ENCODE results near the gene SNX33.
"Not testable (repeated sequence)": the region's sequence is repeated elsewhere in the genome, so short reads cannot be mapped to it uniquely, and the experiment has no call there.

Gene SNX33

DNA sequence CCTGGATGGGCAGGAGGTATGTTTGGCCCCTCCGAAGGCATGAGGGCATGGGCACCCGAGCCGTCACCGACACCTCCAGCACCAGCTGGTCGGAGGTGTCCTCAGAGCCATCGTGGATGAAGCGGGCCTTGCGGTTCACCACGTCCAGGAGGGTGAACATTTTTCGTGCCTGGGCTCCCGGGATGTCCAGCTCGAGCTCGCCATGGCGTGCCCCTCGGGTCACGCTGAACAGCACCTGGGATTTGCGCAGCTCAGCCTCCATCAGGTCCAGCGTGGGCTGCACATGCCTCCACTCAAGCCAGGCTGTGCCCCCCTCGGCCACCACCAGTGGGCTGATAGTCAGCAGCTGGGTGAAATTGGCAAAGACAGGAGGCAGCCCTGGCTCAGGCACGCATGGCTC lies 41.7 kb downstream of the SNX33 start:
- H3K27ac ChIP-seq (ENCODE audit: low read depth, low read length); H3K4me3 ChIP-seq (ENCODE audit: low read depth, low read length); H3K36me3 ChIP-seq (ENCODE audit: control insufficient read depth, insufficient read depth, low read length); H3K9me3 ChIP-seq (ENCODE audit: control insufficient read depth, insufficient read depth, low read length); H3K27me3 ChIP-seq (ENCODE audit: control insufficient read depth, insufficient read depth, low read length); H3K9ac ChIP-seq (ENCODE audit: low read depth, low read length): not testable (repeated sequence)
- H3K4me1 ChIP-seq (ENCODE audit: control insufficient read depth, insufficient read depth, low read length): peaks cover 10% of the 10 kb centered on the region

DNA sequence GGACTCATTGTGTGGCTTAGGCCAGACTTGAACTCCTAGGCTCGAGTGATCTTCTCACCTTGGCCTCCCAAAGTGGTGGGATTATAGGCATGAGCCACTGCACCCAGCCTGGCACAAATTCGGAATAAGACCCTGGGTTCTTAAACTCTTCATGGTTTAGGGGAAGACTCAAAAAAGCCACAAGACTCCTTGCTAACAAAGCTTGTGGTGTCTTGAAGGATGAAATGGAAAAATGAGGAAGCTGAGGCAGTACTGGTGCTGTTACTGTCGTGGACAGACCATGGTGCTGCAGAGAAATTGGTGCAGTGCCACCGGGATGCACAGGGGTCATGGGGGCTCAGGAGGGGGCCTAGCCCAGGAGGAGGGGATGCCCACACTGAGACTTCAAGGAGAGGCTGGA lies 44.6 kb downstream of the SNX33 start:
- H3K9me3 ChIP-seq (ENCODE audit: control insufficient read depth, insufficient read depth, low read length); H3K27ac ChIP-seq (ENCODE audit: low read depth, low read length); H3K4me3 ChIP-seq (ENCODE audit: low read depth, low read length); H3K9ac ChIP-seq (ENCODE audit: low read depth, low read length); H3K36me3 ChIP-seq (ENCODE audit: control insufficient read depth, insufficient read depth, low read length); H3K27me3 ChIP-seq (ENCODE audit: control insufficient read depth, insufficient read depth, low read length): not testable (repeated sequence)
- peaks cover 21% of the 10 kb centered on the region for H3K4me1 ChIP-seq (ENCODE audit: control insufficient read depth, insufficient read depth, low read length)

DNA sequence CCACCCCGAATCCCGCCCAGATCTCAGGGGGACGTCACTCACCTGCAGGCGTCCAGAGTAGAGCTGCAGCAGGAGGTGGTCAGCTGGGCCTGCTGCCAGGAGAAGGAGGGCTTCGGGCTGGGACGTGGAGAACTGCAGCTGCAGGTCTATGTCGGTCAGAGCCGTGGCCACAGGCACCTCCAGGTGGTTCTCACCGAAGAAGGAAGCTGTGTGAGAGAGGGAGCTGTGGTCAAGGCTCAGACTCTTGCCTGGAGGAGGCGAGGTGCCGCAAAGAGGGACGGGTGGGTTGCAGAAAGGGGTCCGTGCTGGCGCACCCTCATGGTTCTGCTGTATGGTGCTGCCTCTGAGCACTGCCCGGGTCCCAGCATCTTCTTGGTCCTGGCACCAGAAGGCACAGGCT lies 45.3 kb downstream of the SNX33 start:
- H3K9me3 ChIP-seq (ENCODE audit: control insufficient read depth, insufficient read depth, low read length); H3K27me3 ChIP-seq (ENCODE audit: control insufficient read depth, insufficient read depth, low read length); H3K27ac ChIP-seq (ENCODE audit: low read depth, low read length); H3K36me3 ChIP-seq (ENCODE audit: control insufficient read depth, insufficient read depth, low read length); H3K9ac ChIP-seq (ENCODE audit: low read depth, low read length); H3K4me3 ChIP-seq (ENCODE audit: low read depth, low read length): not testable (repeated sequence)
- H3K4me1 ChIP-seq (ENCODE audit: control insufficient read depth, insufficient read depth, low read length): peaks cover 21% of the 10 kb centered on the region

DNA sequence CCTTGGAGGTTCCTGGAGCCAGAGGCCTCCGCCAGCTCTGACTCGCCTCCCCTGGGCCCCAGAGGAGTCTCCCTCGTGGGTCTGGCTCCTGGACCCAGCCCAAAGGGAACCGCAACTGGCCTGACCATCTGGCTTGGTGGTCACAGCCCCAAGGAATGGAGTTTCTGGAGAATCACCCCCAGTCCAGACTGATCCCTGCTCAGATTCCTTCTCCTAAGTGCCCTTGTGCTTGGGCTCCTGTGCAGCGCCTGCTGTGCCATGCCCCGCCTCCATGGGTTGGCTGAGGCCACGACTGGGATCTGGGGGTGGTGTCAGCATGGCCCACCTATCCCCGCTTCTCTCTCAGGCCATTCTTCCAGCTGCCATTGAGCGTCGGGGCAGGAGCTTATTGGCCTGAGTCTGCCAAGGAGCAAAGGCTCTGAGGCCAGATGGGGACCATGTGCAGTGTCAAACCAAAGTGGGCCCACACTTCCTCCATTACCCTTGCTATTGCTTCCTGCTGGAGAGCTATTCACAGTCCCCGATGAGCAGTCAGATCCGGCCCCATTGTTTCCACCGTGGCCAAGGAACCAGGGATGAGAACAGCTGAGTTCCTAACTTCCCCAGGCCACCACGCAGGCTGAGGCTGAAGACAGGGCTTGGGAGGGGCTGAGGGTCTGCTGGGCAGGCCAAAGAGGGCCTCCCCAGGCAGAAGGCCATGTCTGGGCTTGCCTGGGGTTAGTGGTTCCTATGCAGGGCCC lies 46.0 kb downstream of the SNX33 start:
- peaks cover 21% of the 10 kb centered on the region for H3K4me1 ChIP-seq (ENCODE audit: control insufficient read depth, insufficient read depth, low read length)
- H3K4me3 ChIP-seq (ENCODE audit: low read depth, low read length): no peak overlapping the region
- H3K27ac ChIP-seq (ENCODE audit: low read depth, low read length): peak overlapping the region; percentile 40
- H3K9me3 ChIP-seq (ENCODE audit: control insufficient read depth, insufficient read depth, low read length): no peaks in the 10 kb centered on the region
- H3K36me3 ChIP-seq (ENCODE audit: control insufficient read depth, insufficient read depth, low read length): no peaks in the 10 kb centered on the region
- no peaks in the 10 kb centered on the region for H3K27me3 ChIP-seq (ENCODE audit: control insufficient read depth, insufficient read depth, low read length)
- no peak overlapping the region for H3K9ac ChIP-seq (ENCODE audit: low read depth, low read length)

DNA sequence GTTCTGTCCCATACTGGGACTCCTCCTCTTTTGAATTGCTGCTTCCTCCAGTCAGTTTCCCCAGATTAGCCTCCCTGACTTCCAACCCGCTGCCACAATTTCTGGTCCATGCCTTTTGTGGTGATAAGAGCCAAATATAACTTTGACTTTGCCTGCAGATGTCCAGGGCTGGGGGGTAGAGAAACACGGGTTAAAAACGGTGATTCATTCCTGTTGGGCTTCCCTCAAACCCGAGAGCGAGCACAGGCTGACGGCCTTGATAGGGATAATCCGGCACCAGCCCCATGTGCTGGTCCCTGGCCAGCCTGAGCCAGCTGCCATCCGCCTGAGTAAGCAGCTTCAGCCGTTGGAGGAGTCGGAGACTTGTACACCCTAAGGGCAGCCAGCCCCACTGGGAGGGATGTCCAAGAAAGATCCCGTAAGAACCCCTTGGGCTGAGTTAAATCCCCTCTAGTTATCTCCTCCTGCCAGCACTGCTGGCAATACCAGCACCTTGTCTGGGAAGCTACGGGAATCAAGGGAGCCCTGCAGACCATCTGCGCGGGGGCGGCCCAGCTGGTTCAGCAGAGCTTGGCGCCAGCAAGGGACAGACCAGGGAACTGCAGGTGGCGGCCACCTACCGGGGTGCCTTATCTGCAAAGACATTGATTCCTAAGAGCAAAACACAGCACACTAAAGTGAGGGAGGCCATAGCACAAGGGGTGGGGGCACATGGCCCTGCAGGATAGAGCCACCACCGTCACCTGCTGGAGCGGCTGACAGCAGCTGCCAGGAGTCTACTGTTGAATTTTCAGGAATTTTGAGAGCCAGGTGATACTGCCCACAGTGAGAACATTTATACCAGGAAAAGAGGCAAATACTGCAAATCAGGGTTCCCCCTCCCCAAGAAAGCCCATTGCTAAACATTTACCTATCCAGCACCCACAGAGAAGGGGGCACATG lies 46.8 kb downstream of the SNX33 start:
- H3K9me3 ChIP-seq (ENCODE audit: control insufficient read depth, insufficient read depth, low read length): no peaks in the 10 kb centered on the region
- no peaks in the 10 kb centered on the region for H3K36me3 ChIP-seq (ENCODE audit: control insufficient read depth, insufficient read depth, low read length)
- H3K4me1 ChIP-seq (ENCODE audit: control insufficient read depth, insufficient read depth, low read length): peaks cover 21% of the 10 kb centered on the region
- H3K27ac ChIP-seq (ENCODE audit: low read depth, low read length): peak overlapping the region; percentile 40
- no peak overlapping the region for H3K9ac ChIP-seq (ENCODE audit: low read depth, low read length)
- H3K4me3 ChIP-seq (ENCODE audit: low read depth, low read length): no peak overlapping the region
- H3K27me3 ChIP-seq (ENCODE audit: control insufficient read depth, insufficient read depth, low read length): no peaks in the 10 kb centered on the region

DNA sequence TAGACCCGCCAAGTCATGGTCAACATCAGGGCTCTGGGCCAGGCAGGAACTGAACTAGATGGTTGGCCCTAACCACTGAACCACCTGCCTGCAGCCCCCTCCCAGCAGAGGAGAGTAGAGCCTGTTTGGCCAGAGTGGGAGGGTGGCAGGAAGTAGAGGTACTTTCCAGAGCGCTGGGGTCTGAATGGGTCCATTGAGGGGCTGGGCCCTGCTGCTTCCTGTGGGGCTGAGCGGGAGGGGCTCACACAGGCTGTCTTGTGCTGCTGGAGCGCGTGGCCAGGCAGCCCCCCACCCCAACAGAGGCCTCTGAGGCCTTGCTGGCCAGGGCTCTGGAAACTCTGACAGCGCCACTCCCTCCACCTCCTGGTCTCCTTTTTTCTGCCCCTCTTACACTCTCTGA lies 47.5 kb downstream of the SNX33 start:
- Histone ChIP-seq H3K9me3 (ENCODE audit: control insufficient read depth, insufficient read depth, low read length) (no peaks in the 10 kb centered on the region), H3K27me3 (ENCODE audit: control insufficient read depth, insufficient read depth, low read length) (no peaks in the 10 kb centered on the region), H3K36me3 (ENCODE audit: control insufficient read depth, insufficient read depth, low read length) (no peaks in the 10 kb centered on the region), H3K4me1 (ENCODE audit: control insufficient read depth, insufficient read depth, low read length) (peaks cover 21% of the 10 kb centered on the region), H3K4me3 (ENCODE audit: low read depth, low read length) (no peak overlapping the region), H3K9ac (ENCODE audit: low read depth, low read length) (no peak overlapping the region), H3K27ac (ENCODE audit: low read depth, low read length) (no peak overlapping the region)

DNA sequence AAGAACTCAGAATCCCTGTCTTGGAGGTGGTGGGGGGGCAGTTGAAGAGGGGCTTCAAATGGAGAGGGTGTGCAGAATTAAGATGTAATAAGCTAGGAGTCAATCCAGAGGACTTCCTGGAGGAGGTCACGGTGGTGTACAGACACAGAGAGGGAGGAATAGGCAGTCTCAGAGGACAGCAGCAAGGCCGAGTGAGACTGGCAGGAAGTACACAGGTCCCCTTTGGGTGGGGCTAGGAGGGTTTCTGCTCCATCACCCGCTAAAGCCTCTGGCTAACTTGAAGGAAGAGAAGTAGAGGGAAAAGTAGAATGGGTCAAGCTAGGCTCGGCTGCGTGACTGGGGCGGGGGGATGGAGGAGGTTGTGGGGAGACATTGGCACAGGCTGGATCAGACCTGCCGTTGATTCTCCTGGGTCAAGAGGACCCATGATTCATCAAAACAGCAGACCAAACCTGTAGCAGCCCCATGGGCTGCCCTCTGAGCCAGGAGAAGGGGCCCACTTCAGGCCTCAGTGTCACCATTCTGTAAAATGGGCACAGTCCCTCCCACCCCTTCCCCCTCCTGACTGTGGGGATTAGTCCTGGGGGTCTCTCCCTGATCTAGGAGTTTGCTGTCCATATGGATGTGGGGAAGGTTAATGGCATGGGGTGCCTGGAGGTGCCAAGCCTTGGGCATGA lies 48.1 kb downstream of the SNX33 start:
- Histone ChIP-seq H3K27me3 (ENCODE audit: control insufficient read depth, insufficient read depth, low read length) (no peaks in the 10 kb centered on the region), H3K27ac (ENCODE audit: low read depth, low read length) (no peak overlapping the region), H3K9me3 (ENCODE audit: control insufficient read depth, insufficient read depth, low read length) (no peaks in the 10 kb centered on the region), H3K4me1 (ENCODE audit: control insufficient read depth, insufficient read depth, low read length) (peaks cover 21% of the 10 kb centered on the region), H3K4me3 (ENCODE audit: low read depth, low read length) (no peak overlapping the region), H3K36me3 (ENCODE audit: control insufficient read depth, insufficient read depth, low read length) (no peaks in the 10 kb centered on the region), H3K9ac (ENCODE audit: low read depth, low read length) (no peak overlapping the region)

DNA sequence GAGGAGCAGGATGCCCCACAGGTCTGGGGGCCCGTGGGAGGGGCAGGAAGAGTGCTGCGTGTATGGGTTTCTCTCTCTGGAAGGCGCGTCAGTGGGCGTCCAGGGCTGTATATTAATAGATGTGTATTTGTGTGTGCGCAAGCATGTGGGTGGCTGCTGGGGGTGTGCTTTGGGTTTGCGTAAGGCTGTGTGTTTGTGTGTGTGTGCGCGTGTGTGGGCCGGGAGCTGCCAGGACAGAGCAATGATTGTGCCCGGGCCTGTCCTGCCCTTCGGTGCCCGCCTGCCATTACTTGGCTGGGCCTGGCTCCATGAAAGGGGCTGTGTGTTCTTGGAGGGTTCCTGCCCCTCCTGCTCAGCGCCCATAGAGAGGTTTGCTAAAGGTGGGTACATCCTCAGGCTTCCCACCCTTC lies 48.6 kb downstream of the SNX33 start:
- no peak overlapping the region for H3K9ac ChIP-seq (ENCODE audit: low read depth, low read length)
- no peak overlapping the region for H3K4me3 ChIP-seq (ENCODE audit: low read depth, low read length)
- H3K27me3 ChIP-seq (ENCODE audit: control insufficient read depth, insufficient read depth, low read length): no peaks in the 10 kb centered on the region
- no peaks in the 10 kb centered on the region for H3K9me3 ChIP-seq (ENCODE audit: control insufficient read depth, insufficient read depth, low read length)
- H3K4me1 ChIP-seq (ENCODE audit: control insufficient read depth, insufficient read depth, low read length): peaks cover 21% of the 10 kb centered on the region
- H3K27ac ChIP-seq (ENCODE audit: low read depth, low read length): no peak overlapping the region
- no peaks in the 10 kb centered on the region for H3K36me3 ChIP-seq (ENCODE audit: control insufficient read depth, insufficient read depth, low read length)

DNA sequence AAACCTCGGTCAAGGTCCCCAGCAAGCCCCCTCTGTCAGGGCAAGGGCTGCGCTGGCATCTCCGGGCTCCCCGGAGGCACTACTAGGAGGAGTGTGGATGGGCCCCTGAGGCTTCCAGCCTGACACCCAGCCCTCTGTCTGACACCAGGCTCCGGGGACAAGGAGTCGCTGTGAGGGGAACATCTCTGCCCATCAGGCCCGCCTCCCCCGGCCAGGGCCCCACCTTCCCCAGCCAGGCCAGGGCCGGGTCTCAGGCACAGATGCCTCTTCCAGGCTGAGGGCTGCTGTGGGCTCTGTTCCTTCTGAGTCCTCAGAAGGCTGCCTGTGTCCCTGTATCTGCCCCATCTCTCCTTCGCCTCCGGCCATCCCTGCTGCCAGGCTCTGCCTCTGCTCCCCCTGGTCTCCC lies 49.1 kb downstream of the SNX33 start:
- H3K27ac ChIP-seq (ENCODE audit: low read depth, low read length): no peak overlapping the region
- H3K4me1 ChIP-seq (ENCODE audit: control insufficient read depth, insufficient read depth, low read length): peaks cover 21% of the 10 kb centered on the region
- H3K36me3 ChIP-seq (ENCODE audit: control insufficient read depth, insufficient read depth, low read length): no peaks in the 10 kb centered on the region
- no peaks in the 10 kb centered on the region for H3K9me3 ChIP-seq (ENCODE audit: control insufficient read depth, insufficient read depth, low read length)
- no peak overlapping the region for H3K4me3 ChIP-seq (ENCODE audit: low read depth, low read length)
- no peaks in the 10 kb centered on the region for H3K27me3 ChIP-seq (ENCODE audit: control insufficient read depth, insufficient read depth, low read length)
- no peak overlapping the region for H3K9ac ChIP-seq (ENCODE audit: low read depth, low read length)

DNA sequence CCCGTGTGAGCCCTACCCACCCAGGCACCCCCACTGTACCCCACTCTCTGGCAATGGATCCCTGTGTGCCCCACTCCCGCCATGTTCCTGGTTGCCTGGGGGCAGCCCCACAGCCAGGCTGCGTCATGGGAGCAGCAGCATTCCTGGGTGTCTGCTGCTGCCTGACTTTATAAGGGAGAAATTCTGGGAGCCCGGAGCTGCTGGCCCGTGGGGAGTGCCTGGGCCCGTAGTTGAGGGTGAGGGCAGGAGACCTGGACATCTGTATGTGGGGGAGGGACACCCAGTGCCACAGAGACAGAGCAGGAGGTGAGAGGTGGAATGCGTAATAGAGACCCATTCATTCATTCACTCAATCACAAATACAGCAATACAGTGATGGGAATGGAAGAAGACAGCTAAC lies 49.8 kb downstream of the SNX33 start:
- Histone ChIP-seq H3K4me1 (ENCODE audit: control insufficient read depth, insufficient read depth, low read length) (peaks cover 21% of the 10 kb centered on the region), H3K27ac (ENCODE audit: low read depth, low read length) (no peak overlapping the region), H3K9ac (ENCODE audit: low read depth, low read length) (no peak overlapping the region), H3K36me3 (ENCODE audit: control insufficient read depth, insufficient read depth, low read length) (no peaks in the 10 kb centered on the region), H3K9me3 (ENCODE audit: control insufficient read depth, insufficient read depth, low read length) (no peaks in the 10 kb centered on the region), H3K27me3 (ENCODE audit: control insufficient read depth, insufficient read depth, low read length) (no peaks in the 10 kb centered on the region), H3K4me3 (ENCODE audit: low read depth, low read length) (no peak overlapping the region)

Measured in HUES48 (cell line).